Left ventricle myocardium superior (tissue), 1 donor: ENCODE results near the gene SYCE1. TPM values are rescaled to one million over a fixed set of nuclear protein-coding genes. Genes with fewer than 3 reads are reported as not detected.
"Not testable (repeated sequence)": the region's sequence is repeated elsewhere in the genome, so short reads cannot be mapped to it uniquely, and the experiment has no call there.

ENCODE experiments used
- ATAC-seq: fragments of 200-7000 bp; cut with Tn5 transposase; one replicate; pipeline ENCODE4 v1.9.1; 2020; ENCODE audit warnings: mild to moderate bottlenecking, moderate library complexity
- DNase-seq: peaks from one replicate; pipeline ENCODE4 v3.0.0-alpha.2; 2020
- intact Hi-C: fragments of 100-400 bp; cut with micrococcal nuclease; formaldehyde crosslinking; loops from one replicate; pipeline ENCODE4 v1.11.0; 2022
- total RNA-seq: library from RNA; stranded (reverse); fragmentation: NEBNext Ultra II Directional; extraction: Animal tissue kit (Norgen Biotek cat#: 25700); gene quantifications from one replicate; pipeline ENCODE4 v1.2.1, GENCODE V29; 2021
- donor health status: DM: no; HTN: yes; CAD: no; lungs with severe emphysema.

SYCE1 gene
- total RNA-seq, 1 donor from 2014 or later, result 0.47 TPM

GRCh38 chr10:133523631-133524203, 41.7 kb downstream of the SYCE1 start:
- ATAC-seq (no peak), DNase-seq (no peak)
- intact Hi-C loops, result no loop called here

GRCh38 chr10:133520193-133520738, 45.1 kb downstream of the SYCE1 start:
- DNase-seq, result peak; percentile 92
- intact Hi-C loops, result no loop called here
- ATAC-seq, result peak; percentile 98

- intact Hi-C loops, DNase-seq, ATAC-seq: not testable (repeated sequence)
Measured at GRCh38 chr10:133518517-133518916, 46.9 kb downstream of the SYCE1 start.

GRCh38 chr10:133516057-133516456, 49.3 kb downstream of the SYCE1 start:
- ATAC-seq, result no peak
- DNase-seq, result no peak
- intact Hi-C loops, result no loop called here

GRCh38 chr10:133515471-133515870, 49.9 kb downstream of the SYCE1 start:
- DNase-seq, result no peak
- no peak for ATAC-seq
- intact Hi-C loops, result no loop called here

- no peak for DNase-seq
- ATAC-seq, result no peak
- intact Hi-C loops, result no loop called here
Measured at GRCh38 chr10:133511907-133512528, 53.4 kb downstream of the SYCE1 start.

- no peak for ATAC-seq
- intact Hi-C loops, result no loop called here
- no peak for DNase-seq
Measured at GRCh38 chr10:133511408-133511807, 54.0 kb downstream of the SYCE1 start.

- no peak for DNase-seq
- ATAC-seq, result no peak
- intact Hi-C loops, result no loop called here
Measured at GRCh38 chr10:133509700-133510099, 55.7 kb downstream of the SYCE1 start.

Other genes starting within 250 kb of the SYCE1 start
- gene CALY, start 228.7 kb downstream of the SYCE1 start, total RNA-seq, result not detected
- not detected for gene PRAP1, start 218.2 kb downstream of the SYCE1 start, total RNA-seq
- gene FUOM, start 207.6 kb downstream of the SYCE1 start, total RNA-seq, result 9.3 TPM
- gene ECHS1, start 192.2 kb downstream of the SYCE1 start, total RNA-seq, result 226 TPM
- 2.8 TPM for gene PAOX, start 186.3 kb downstream of the SYCE1 start, total RNA-seq
- 20.9 TPM for gene MTG1, start 171.4 kb downstream of the SYCE1 start, total RNA-seq
- not detected for gene SPRN, start 141.0 kb downstream of the SYCE1 start, total RNA-seq
- gene SCART1, start 111.6 kb downstream of the SYCE1 start, total RNA-seq, result 0.45 TPM
- gene CYP2E1, start 38.2 kb downstream of the SYCE1 start, total RNA-seq, result 0.69 TPM
- gene FRG2B, start 61.2 kb upstream of the SYCE1 start, total RNA-seq, result not detected